Liver (tissue), 9 donors: ENCODE results near the gene SLC24A4. TPM values are rescaled to one million over a fixed set of nuclear protein-coding genes. Genes with fewer than 3 reads are reported as not detected.

Source experiments
- DNase-seq: peaks from one replicate; pipeline ENCODE4 v3.0.0-alpha.2; 2017; ENCODE audit warnings: low spot score
- H3K27ac ChIP-seq, 2 donors: one replicate each; pipeline ENCODE4 v1.7.0; 2013; ENCODE audit warnings: inconsistent platforms in 2 of 2, low read length in 2 of 2, control low read depth in 1 of 2, low read depth in 1 of 2, mild to moderate bottlenecking in 1 of 2
- H3K27me3 ChIP-seq, 4 donors: one replicate each; pipeline versions ENCODE4 v1.6.1 to v1.7.0; 2013; ENCODE audit warnings: low read length in 3 of 4, inconsistent platforms in 1 of 4, mild to moderate bottlenecking in 1 of 4, moderate library complexity in 1 of 4; ENCODE audit not compliant: control insufficient read depth in 4 of 4, insufficient read depth in 4 of 4
- H3K36me3 ChIP-seq, 4 donors: one replicate each; pipeline versions ENCODE4 v1.6.1 to v1.7.0; 2013; ENCODE audit warnings: low read length in 3 of 4, mild to moderate bottlenecking in 3 of 4, low read depth in 1 of 4, moderate library complexity in 1 of 4; ENCODE audit not compliant: control insufficient read depth in 4 of 4, insufficient read depth in 3 of 4
- H3K4me1 ChIP-seq, 4 donors: one replicate each; pipeline versions ENCODE4 v1.6.1 to v1.7.0; 2013; ENCODE audit warnings: low read length in 3 of 4, mild to moderate bottlenecking in 3 of 4, moderate library complexity in 1 of 4; ENCODE audit not compliant: control insufficient read depth in 4 of 4, insufficient read depth in 4 of 4
- H3K4me3 ChIP-seq, 3 donors: one replicate each; pipeline versions ENCODE4 v1.6.1 to v1.7.0; 2013; ENCODE audit warnings: low read length in 3 of 3, control low read depth in 1 of 3, low read depth in 1 of 3, mild to moderate bottlenecking in 1 of 3
- H3K9ac ChIP-seq, 2 donors: one replicate each; pipeline ENCODE4 v1.7.0; 2013; ENCODE audit warnings: low read length in 2 of 2, mild to moderate bottlenecking in 2 of 2, moderate library complexity in 2 of 2, control low read depth in 1 of 2, low read depth in 1 of 2
- H3K9me3 ChIP-seq, 4 donors: one replicate each; pipeline versions ENCODE4 v1.6.1 to v1.7.0; 2013; ENCODE audit warnings: low read length in 3 of 4; ENCODE audit not compliant: control insufficient read depth in 4 of 4
- ATF3 ChIP-seq: IDR thresholded peaks from 2 replicates; pipeline ENCODE4 v1.6.1; 2016; ENCODE audit warnings: antibody characterized with exemption
- EGR1 ChIP-seq, 2 donors: IDR thresholded peaks; 2 replicates each; pipeline ENCODE4 v1.6.1; 2016 to 2018; ENCODE audit warnings: antibody characterized with exemption in 2 of 2, low read depth in 2 of 2
- FOXA1 ChIP-seq: IDR thresholded peaks from 2 replicates; pipeline ENCODE4 v1.6.1; 2016; ENCODE audit warnings: antibody characterized with exemption
- FOXA2 ChIP-seq: IDR thresholded peaks from 2 replicates; pipeline ENCODE4 v1.6.1; 2016; ENCODE audit warnings: antibody characterized with exemption
- GABPA ChIP-seq, 2 donors: IDR thresholded peaks in 1 of 2; conservative IDR thresholded peaks in 1 of 2; 2 replicates each; pipeline ENCODE4 v1.6.1; 2016; ENCODE audit warnings: antibody characterized with exemption in 2 of 2, mild to moderate bottlenecking in 1 of 2, moderate library complexity in 1 of 2
- HNF4A ChIP-seq, 2 donors: conservative IDR thresholded peaks; 2 replicates each; pipeline ENCODE4 v1.6.1; 2016; ENCODE audit warnings: antibody characterized with exemption in 2 of 2, mild to moderate bottlenecking in 2 of 2
- HNF4G ChIP-seq: IDR thresholded peaks from 2 replicates; pipeline ENCODE4 v1.6.1; 2016; ENCODE audit warnings: antibody characterized with exemption
- JUND ChIP-seq, 2 donors: IDR thresholded peaks; 2 replicates each; pipeline ENCODE4 v1.6.1; 2016; ENCODE audit warnings: antibody characterized with exemption in 2 of 2
- MAX ChIP-seq: IDR thresholded peaks from 2 replicates; pipeline ENCODE4 v1.6.1; 2016; ENCODE audit warnings: antibody characterized with exemption
- NR2F2 ChIP-seq: IDR thresholded peaks from 2 replicates; pipeline ENCODE4 v1.6.1; 2016; ENCODE audit warnings: antibody characterized with exemption
- RAD21 ChIP-seq, 2 donors: IDR thresholded peaks; 2 replicates each; pipeline ENCODE4 v1.6.1; 2016; ENCODE audit warnings: antibody characterized with exemption in 2 of 2, mild to moderate bottlenecking in 2 of 2
- RXRA ChIP-seq, 2 donors: IDR thresholded peaks; 2 replicates each; pipeline ENCODE4 v1.6.1; 2017 to 2018; ENCODE audit warnings: antibody characterized with exemption in 2 of 2, mild to moderate bottlenecking in 1 of 2
- SP1 ChIP-seq: IDR thresholded peaks from 2 replicates; pipeline ENCODE4 v1.6.1; 2018; ENCODE audit warnings: antibody characterized with exemption, mild to moderate bottlenecking
- TAF1 ChIP-seq: conservative IDR thresholded peaks from 2 replicates; pipeline ENCODE4 v1.6.1; 2016; ENCODE audit warnings: antibody characterized with exemption, mild to moderate bottlenecking
- YY1 ChIP-seq: IDR thresholded peaks from 2 replicates; pipeline ENCODE4 v1.6.1; 2016; ENCODE audit warnings: antibody characterized with exemption, mild to moderate bottlenecking
- ZBTB33 ChIP-seq: IDR thresholded peaks from 2 replicates; pipeline ENCODE4 v1.6.1; 2016; ENCODE audit warnings: antibody characterized with exemption
- WGBS: extraction: QIAGEN DNeasy Blood & Tissue Kit; methylation state at CpG from one replicate; pipeline ENCODE4 v1.1.7; 2013; 5-methylcytosine and 5-hydroxymethylcytosine counted together
- polyA plus RNA-seq, 2 donors: library from polyadenylated mRNA; stranded (reverse) in 1 of 2; unstranded in 1 of 2; fragments of 200-250 nt in 1 of 2; fragments of >200 nt in 1 of 2; fragmentation: Nextera tagmentation in 1 of 2; extraction: Ambion mirVana in 1 of 2; gene quantifications; one replicate each; pipeline versions ENCODE4 v1.2.1 to v1.2.3, GENCODE V29; 2013 to 2015
- total RNA-seq, 2 donors: library from RNA; depleted of rRNA; stranded (reverse); fragments of >200 nt; gene quantifications; one replicate each; pipeline ENCODE4 v1.2.3, GENCODE V29; 2014
- TF ChIP-seq, protein P1 (sequence below): IDR thresholded peaks from 2 replicates; pipeline ENCODE4 v1.6.1; 2016; ENCODE audit warnings: antibody characterized with exemption, mild to moderate bottlenecking
- TF ChIP-seq, protein P2 (sequence below): fragments of 150-350 bp; IDR thresholded peaks from 2 replicates; pipeline ENCODE4 v1.5.1; 2017; ENCODE audit warnings: improper control_type of control experiment, low read depth, low read length; ENCODE audit not compliant: missing input control
- donor health status: healthy.
- donor health status: healthy.
- donor health status: healthy.
- donor health status: healthy.
- donor health status: healthy.

SLC24A4 gene
- total and polyA plus RNA-seq, 4 donors = 0.06 to 0.23 (median 0.12) TPM

DNA sequence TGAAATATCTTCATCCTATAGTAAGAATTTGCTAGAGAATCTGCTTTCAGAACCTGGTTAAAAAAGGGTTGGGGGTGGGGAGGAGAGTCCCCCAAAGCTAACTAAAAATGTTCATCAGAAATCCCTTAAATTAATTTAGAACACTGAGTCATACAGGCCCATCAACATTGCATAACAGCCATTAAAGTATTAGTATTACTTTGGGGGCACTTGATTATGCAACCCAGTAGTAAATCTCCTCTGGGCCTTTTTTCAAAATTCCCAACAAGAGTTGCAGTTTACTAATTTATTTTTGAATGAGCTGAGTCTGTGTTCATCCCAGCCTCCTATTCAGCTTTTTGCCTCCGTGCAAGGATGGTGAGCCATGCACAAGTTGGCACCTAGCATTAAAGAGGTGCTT lies 8.8 kb upstream of the SLC24A4 start:
- Histone ChIP-seq H3K9ac (no peak overlapping the region), H3K4me3 (no peak overlapping the region), H3K9me3 (peaks cover 0 to 4% (median 0%) of the 10 kb centered on the region in 4 donors), H3K27me3 (no peaks in the 10 kb centered on the region), H3K27ac (no peak overlapping the region), H3K4me1 (no peaks in the 10 kb centered on the region), H3K36me3 (no peaks in the 10 kb centered on the region)
- TF ChIP-seq TAF1 (no peak), RXRA (IDR thresholded peaks at IDR 0.05) (no peak), FOXA2 (no peak), RAD21 (IDR thresholded peaks at IDR 0.05) (no peak), MAX (no peak), FOXA1 (no peak), HNF4A (conservative IDR thresholded peaks at IDR 0.05) (no peak), GABPA (IDR thresholded peaks at IDR 0.05 in 1 of 2, conservative IDR thresholded peaks at IDR 0.05 in 1 of 2) (no peak), JUND (IDR thresholded peaks at IDR 0.05) (no peak), HNF4G (no peak), SP1 (no peak), YY1 (no peak), NR2F2 (no peak), EGR1 (IDR thresholded peaks at IDR 0.05; ENCODE audit: low read depth in 2 of 2) (no peak), ATF3 (no peak), ZBTB33 (no peak)
- TF ChIP-seq, protein P1, sequence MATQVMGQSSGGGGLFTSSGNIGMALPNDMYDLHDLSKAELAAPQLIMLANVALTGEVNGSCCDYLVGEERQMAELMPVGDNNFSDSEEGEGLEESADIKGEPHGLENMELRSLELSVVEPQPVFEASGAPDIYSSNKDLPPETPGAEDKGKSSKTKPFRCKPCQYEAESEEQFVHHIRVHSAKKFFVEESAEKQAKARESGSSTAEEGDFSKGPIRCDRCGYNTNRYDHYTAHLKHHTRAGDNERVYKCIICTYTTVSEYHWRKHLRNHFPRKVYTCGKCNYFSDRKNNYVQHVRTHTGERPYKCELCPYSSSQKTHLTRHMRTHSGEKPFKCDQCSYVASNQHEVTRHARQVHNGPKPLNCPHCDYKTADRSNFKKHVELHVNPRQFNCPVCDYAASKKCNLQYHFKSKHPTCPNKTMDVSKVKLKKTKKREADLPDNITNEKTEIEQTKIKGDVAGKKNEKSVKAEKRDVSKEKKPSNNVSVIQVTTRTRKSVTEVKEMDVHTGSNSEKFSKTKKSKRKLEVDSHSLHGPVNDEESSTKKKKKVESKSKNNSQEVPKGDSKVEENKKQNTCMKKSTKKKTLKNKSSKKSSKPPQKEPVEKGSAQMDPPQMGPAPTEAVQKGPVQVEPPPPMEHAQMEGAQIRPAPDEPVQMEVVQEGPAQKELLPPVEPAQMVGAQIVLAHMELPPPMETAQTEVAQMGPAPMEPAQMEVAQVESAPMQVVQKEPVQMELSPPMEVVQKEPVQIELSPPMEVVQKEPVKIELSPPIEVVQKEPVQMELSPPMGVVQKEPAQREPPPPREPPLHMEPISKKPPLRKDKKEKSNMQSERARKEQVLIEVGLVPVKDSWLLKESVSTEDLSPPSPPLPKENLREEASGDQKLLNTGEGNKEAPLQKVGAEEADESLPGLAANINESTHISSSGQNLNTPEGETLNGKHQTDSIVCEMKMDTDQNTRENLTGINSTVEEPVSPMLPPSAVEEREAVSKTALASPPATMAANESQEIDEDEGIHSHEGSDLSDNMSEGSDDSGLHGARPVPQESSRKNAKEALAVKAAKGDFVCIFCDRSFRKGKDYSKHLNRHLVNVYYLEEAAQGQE = no peak
- TF ChIP-seq, protein P2, sequence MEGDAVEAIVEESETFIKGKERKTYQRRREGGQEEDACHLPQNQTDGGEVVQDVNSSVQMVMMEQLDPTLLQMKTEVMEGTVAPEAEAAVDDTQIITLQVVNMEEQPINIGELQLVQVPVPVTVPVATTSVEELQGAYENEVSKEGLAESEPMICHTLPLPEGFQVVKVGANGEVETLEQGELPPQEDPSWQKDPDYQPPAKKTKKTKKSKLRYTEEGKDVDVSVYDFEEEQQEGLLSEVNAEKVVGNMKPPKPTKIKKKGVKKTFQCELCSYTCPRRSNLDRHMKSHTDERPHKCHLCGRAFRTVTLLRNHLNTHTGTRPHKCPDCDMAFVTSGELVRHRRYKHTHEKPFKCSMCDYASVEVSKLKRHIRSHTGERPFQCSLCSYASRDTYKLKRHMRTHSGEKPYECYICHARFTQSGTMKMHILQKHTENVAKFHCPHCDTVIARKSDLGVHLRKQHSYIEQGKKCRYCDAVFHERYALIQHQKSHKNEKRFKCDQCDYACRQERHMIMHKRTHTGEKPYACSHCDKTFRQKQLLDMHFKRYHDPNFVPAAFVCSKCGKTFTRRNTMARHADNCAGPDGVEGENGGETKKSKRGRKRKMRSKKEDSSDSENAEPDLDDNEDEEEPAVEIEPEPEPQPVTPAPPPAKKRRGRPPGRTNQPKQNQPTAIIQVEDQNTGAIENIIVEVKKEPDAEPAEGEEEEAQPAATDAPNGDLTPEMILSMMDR = no peak
- WGBS = 69% methylated on average over 1 of the region's 1 CpG
- no peak for DNase-seq
